H9 (cell line): ENCODE measurements around the gene SDR9C7. TPM values are rescaled to one million over a fixed set of nuclear protein-coding genes. Genes with fewer than 3 reads are reported as not detected.
"Not testable (repeated sequence)": the region's sequence is repeated elsewhere in the genome, so short reads cannot be mapped to it uniquely, and the experiment has no call there.

Source experiments
- DNase-seq: peaks from one replicate; pipeline ENCODE4 v3.0.0-alpha.2; 2017
- H2AFZ ChIP-seq: one replicate; pipeline ENCODE4 v1.6.1; 2013; ENCODE audit warnings: mild to moderate bottlenecking, low read length, control low read depth, moderate library complexity
- H2AK5ac ChIP-seq: 2 replicates; pipeline ENCODE4 v1.6.1; 2013; ENCODE audit warnings: low read length, control low read depth, mixed read lengths; ENCODE audit not compliant: insufficient read length
- H2BK120ac ChIP-seq: one replicate; pipeline ENCODE4 v1.6.1; 2013; ENCODE audit warnings: low read depth, mild to moderate bottlenecking, low read length, control low read depth, inconsistent platforms; ENCODE audit not compliant: poor library complexity, severe bottlenecking
- H2BK12ac ChIP-seq: 2 replicates; pipeline ENCODE4 v1.6.1; 2013; ENCODE audit warnings: low read length, control low read depth, mixed read lengths, low read depth; ENCODE audit not compliant: insufficient read length
- H2BK15ac ChIP-seq: 2 replicates; pipeline ENCODE4 v1.6.1; 2013; ENCODE audit warnings: low read depth, low read length, control low read depth
- H2BK20ac ChIP-seq: one replicate; pipeline ENCODE4 v1.6.1; 2013; ENCODE audit warnings: low read depth, mild to moderate bottlenecking, low read length, control low read depth, inconsistent platforms; ENCODE audit not compliant: poor library complexity, severe bottlenecking
- H2BK5ac ChIP-seq: 2 replicates; pipeline ENCODE4 v1.6.1; 2013; ENCODE audit warnings: low read length, control low read depth, mixed read lengths; ENCODE audit not compliant: insufficient read length
- H3K14ac ChIP-seq: 2 replicates; pipeline ENCODE4 v1.6.1; 2013; ENCODE audit warnings: low read length, control low read depth; ENCODE audit not compliant: insufficient read depth
- H3K18ac ChIP-seq: 2 replicates; pipeline ENCODE4 v1.6.1; 2013; ENCODE audit warnings: low read depth, mild to moderate bottlenecking, mixed read lengths, low read length, control low read depth; ENCODE audit not compliant: insufficient read length
- H3K23ac ChIP-seq: 2 replicates; pipeline ENCODE4 v1.6.1; 2013; ENCODE audit warnings: low read length, control low read depth, mixed read lengths, low read depth; ENCODE audit not compliant: insufficient read length
- H3K23me2 ChIP-seq: 2 replicates; pipeline ENCODE4 v1.6.1; 2013; ENCODE audit warnings: low read depth, mild to moderate bottlenecking, mixed read lengths, low read length, control low read depth; ENCODE audit not compliant: insufficient read length, poor library complexity, severe bottlenecking
- H3K27ac ChIP-seq: 2 replicates; pipeline ENCODE4 v1.5.1; 2013; ENCODE audit warnings: low read length, control low read depth, mixed read lengths, low read depth; ENCODE audit not compliant: insufficient read length
- H3K27me3 ChIP-seq: 2 replicates; pipeline ENCODE4 v1.6.1; 2013; ENCODE audit warnings: low read length, control low read depth, inconsistent platforms; ENCODE audit not compliant: insufficient read depth
- H3K4ac ChIP-seq: 2 replicates; pipeline ENCODE4 v1.6.1; 2013; ENCODE audit warnings: low read depth, mild to moderate bottlenecking, control low read depth, inconsistent platforms, low read length, moderate library complexity
- H3K4me1 ChIP-seq: 2 replicates; pipeline ENCODE4 v1.6.1; 2013; ENCODE audit warnings: low read length, control low read depth, inconsistent platforms; ENCODE audit not compliant: insufficient read depth
- H3K4me2 ChIP-seq: 2 replicates; pipeline ENCODE4 v1.6.1; 2013; ENCODE audit warnings: low read length, control low read depth, mixed read lengths; ENCODE audit not compliant: insufficient read length, insufficient read depth
- H3K56ac ChIP-seq: 2 replicates; pipeline ENCODE4 v1.6.1; 2013; ENCODE audit warnings: low read depth, mild to moderate bottlenecking, mixed read lengths, low read length, control low read depth; ENCODE audit not compliant: insufficient read length
- H3K79me1 ChIP-seq: 2 replicates; pipeline ENCODE4 v1.6.1; 2013; ENCODE audit warnings: low read depth, mild to moderate bottlenecking, moderate library complexity, low read length, control low read depth, inconsistent platforms; ENCODE audit not compliant: insufficient read depth, poor library complexity, severe bottlenecking
- H3K79me2 ChIP-seq: 2 replicates; pipeline ENCODE4 v1.6.1; 2013; ENCODE audit warnings: low read length, control low read depth, inconsistent platforms; ENCODE audit not compliant: insufficient read depth
- H3K9ac ChIP-seq: 2 replicates; pipeline ENCODE4 v1.6.1; 2013; ENCODE audit warnings: low read length, control low read depth, mixed read lengths; ENCODE audit not compliant: insufficient read length; ENCODE audit errors: extremely low read depth
- H3K9me3 ChIP-seq: one replicate; pipeline ENCODE4 v1.6.1; 2013; ENCODE audit warnings: low read depth, low read length, inconsistent platforms; ENCODE audit not compliant: control insufficient read depth
- H3T11ph ChIP-seq: one replicate; pipeline ENCODE4 v1.6.1; 2013; ENCODE audit warnings: mild to moderate bottlenecking, low read length, control low read depth, inconsistent platforms
- H4K20me1 ChIP-seq: one replicate; pipeline ENCODE4 v1.6.1; 2013; ENCODE audit not compliant: control insufficient read depth, insufficient read length, insufficient read depth
- H4K5ac ChIP-seq: 2 replicates; pipeline ENCODE4 v1.6.1; 2013; ENCODE audit warnings: low read depth, mild to moderate bottlenecking, mixed read lengths, low read length, control low read depth; ENCODE audit not compliant: insufficient read length
- H4K8ac ChIP-seq: replicated peaks from 2 replicates; pipeline ENCODE4 v1.6.1; 2013; ENCODE audit warnings: low read length, control low read depth, mixed read lengths, low read depth; ENCODE audit not compliant: insufficient read length
- H4K91ac ChIP-seq: 2 replicates; pipeline ENCODE4 v1.6.1; 2013; ENCODE audit warnings: low read depth, mild to moderate bottlenecking, moderate library complexity, mixed read lengths, low read length, control low read depth; ENCODE audit not compliant: insufficient read length
- H3K27ac Mint-ChIP-seq, 3 experiments: 2 replicates in 2 of 3; 3 replicates in 1 of 3; pipeline ENCODE4 v1.8.0; 2020 to 2021; ENCODE audit warnings: mixed read lengths in 3 of 3, mild to moderate bottlenecking in 1 of 3, moderate library complexity in 1 of 3
- H3K27me3 Mint-ChIP-seq: 2 replicates; pipeline ENCODE4 v1.8.0; 2021; ENCODE audit warnings: low read depth, mild to moderate bottlenecking, moderate library complexity, mixed read lengths
- H3K36me3 Mint-ChIP-seq, 3 experiments: 2 replicates in 2 of 3; 3 replicates in 1 of 3; pipeline ENCODE4 v1.8.0; 2020 to 2021; ENCODE audit warnings: low read depth in 3 of 3, mixed read lengths in 3 of 3; ENCODE audit not compliant: insufficient read depth in 1 of 3
- H3K4me1 Mint-ChIP-seq, 2 experiments: 2 replicates each; pipeline ENCODE4 v1.8.0; 2020; ENCODE audit warnings: mixed read lengths in 2 of 2
- H3K4me3 Mint-ChIP-seq, 2 experiments: 2 replicates in 1 of 2; 3 replicates in 1 of 2; pipeline ENCODE4 v1.8.0; 2020 to 2021; ENCODE audit warnings: mild to moderate bottlenecking in 2 of 2, mixed read lengths in 2 of 2, moderate library complexity in 1 of 2
- H3K9me3 Mint-ChIP-seq, 2 experiments: 2 replicates in 1 of 2; 3 replicates in 1 of 2; pipeline ENCODE4 v1.8.0; 2020; ENCODE audit warnings: mild to moderate bottlenecking in 2 of 2, mixed read lengths in 2 of 2, moderate library complexity in 1 of 2
- WGBS: extraction: QIAGEN DNeasy Blood & Tissue Kit; methylation state at CpG from one replicate; pipeline ENCODE4 v1.1.7; 2013; ENCODE audit warnings: missing lambda C conversion rate, low lambda C conversion rate, mixed read lengths; ENCODE audit not compliant: insufficient read length; ENCODE audit errors: extremely low coverage; 5-methylcytosine and 5-hydroxymethylcytosine counted together
- total RNA-seq: library from RNA; stranded (reverse); gene quantifications from 2 replicates; pipeline ENCODE4 v1.2.1, GENCODE V29; 2021
- TF ChIP-seq, protein P1 (sequence below): fragments of 200-600 bp; sonication (generic); conservative IDR thresholded peaks from 3 replicates; pipeline ENCODE4 v1.8.0; 2021; ENCODE audit warnings: antibody characterized with exemption, mild to moderate bottlenecking

SDR9C7 gene
- total RNA-seq, 1 experiment from 2014 or later, result not detected

DNA sequence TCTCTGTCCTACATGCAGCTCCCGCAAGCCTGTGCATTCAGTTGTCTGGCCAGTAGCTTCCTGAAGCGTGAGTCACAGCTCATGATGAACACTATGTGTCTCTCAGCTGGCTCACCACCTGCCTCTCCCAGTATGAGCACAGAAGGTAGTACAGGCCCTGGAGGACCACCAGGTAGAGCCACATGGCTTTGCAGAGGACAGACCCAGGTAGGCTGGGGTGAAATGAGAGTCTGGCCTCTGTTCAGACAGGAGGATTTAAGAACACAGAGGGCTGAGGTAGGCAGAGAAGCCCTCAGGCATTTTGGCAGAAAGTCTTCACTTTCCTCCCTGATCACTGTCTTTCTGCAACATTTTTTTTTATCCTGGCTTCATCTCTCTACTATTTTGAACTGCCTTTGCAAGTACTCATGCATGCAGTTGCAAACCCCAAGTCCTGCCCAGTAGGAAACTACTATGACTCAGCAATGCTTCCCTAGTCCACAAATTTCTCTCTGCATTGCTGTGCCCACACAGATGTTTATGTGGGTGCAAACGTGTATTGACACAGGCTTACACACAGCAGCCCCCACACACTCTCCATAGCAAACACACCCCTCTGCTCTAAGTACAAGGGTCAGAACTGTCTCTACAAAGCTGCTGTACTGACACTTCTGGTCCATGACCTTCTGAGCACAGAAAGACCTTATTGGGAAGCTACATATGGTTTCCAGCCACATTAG, 7.2 kb upstream of the SDR9C7 start:
- Histone ChIP-seq H3K9ac (no peak overlapping the region), H3K27me3 (no peaks in the 10 kb centered on the region), H2BK12ac (no peak overlapping the region), H3T11ph (no peak overlapping the region), H2BK120ac (no peak overlapping the region), H4K5ac (no peak overlapping the region), H2AK5ac (no peak overlapping the region), H3K23me2 (no peaks in the 10 kb centered on the region), H3K23ac (no peak overlapping the region), H4K91ac (no peak overlapping the region), H3K9me3 (no peaks in the 10 kb centered on the region), H4K20me1 (no peaks in the 10 kb centered on the region), H2AFZ (no peak overlapping the region), H3K56ac (no peak overlapping the region), H2BK15ac (no peak overlapping the region), H2BK5ac (no peak overlapping the region), H4K8ac (no peak overlapping the region), H3K4ac (no peak overlapping the region), H3K79me1 (no peaks in the 10 kb centered on the region), H3K27ac (no peak overlapping the region), H2BK20ac (no peak overlapping the region), H3K79me2 (no peaks in the 10 kb centered on the region), H3K18ac (no peak overlapping the region), H3K4me1 (no peaks in the 10 kb centered on the region), H3K4me2 (no peak overlapping the region), H3K14ac (no peak overlapping the region)
- Mint-ChIP-seq H3K27ac (peak overlapping the region in 1 of 3 experiments; percentile 44; a peak in 2 of 7 replicates), H3K9me3 (peaks cover 17 to 26% of the 10 kb centered on the region in 2 experiments), H3K36me3 (peaks cover 0 to 7% (median 2%) of the 10 kb centered on the region in 3 experiments; a peak in 5 of 7 replicates), H3K4me3 (no peak overlapping the region), H3K27me3 (peaks cover 13% of the 10 kb centered on the region), H3K4me1 (peaks cover 0 to 6% of the 10 kb centered on the region in 2 experiments; a peak in 2 of 4 replicates)
- WGBS, result no CpG with 5 or more reads among the region's 3 CpGs
- DNase-seq, result peak; percentile 33
- TF ChIP-seq, protein P1, sequence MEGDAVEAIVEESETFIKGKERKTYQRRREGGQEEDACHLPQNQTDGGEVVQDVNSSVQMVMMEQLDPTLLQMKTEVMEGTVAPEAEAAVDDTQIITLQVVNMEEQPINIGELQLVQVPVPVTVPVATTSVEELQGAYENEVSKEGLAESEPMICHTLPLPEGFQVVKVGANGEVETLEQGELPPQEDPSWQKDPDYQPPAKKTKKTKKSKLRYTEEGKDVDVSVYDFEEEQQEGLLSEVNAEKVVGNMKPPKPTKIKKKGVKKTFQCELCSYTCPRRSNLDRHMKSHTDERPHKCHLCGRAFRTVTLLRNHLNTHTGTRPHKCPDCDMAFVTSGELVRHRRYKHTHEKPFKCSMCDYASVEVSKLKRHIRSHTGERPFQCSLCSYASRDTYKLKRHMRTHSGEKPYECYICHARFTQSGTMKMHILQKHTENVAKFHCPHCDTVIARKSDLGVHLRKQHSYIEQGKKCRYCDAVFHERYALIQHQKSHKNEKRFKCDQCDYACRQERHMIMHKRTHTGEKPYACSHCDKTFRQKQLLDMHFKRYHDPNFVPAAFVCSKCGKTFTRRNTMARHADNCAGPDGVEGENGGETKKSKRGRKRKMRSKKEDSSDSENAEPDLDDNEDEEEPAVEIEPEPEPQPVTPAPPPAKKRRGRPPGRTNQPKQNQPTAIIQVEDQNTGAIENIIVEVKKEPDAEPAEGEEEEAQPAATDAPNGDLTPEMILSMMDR, result no peak

DNA sequence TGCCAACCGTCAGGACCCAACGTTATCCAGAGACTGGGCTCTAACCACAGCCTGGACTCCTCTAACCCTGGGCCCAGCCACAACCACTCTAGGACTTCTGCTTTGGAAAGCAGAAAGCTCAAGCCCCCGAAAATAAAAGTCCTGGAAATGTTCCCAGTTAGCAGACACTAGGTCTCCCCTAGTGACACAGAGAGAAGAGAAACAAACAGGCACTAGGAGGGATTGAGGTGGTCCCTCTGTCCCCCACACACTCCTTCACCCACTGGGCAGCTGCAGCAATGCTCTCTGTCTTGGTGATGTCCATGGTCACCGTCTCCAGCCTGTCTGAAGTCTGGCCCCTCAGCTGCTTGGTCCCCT, 6.7 kb upstream of the SDR9C7 start:
- H2BK120ac ChIP-seq, H3K4me1 Mint-ChIP-seq, H3T11ph ChIP-seq, H3K27me3 ChIP-seq, H2BK5ac ChIP-seq, H3K79me1 ChIP-seq, H4K8ac ChIP-seq, H4K5ac ChIP-seq, H3K18ac ChIP-seq, H2AFZ ChIP-seq, H3K27ac Mint-ChIP-seq, H3K4me2 ChIP-seq, H3K4me1 ChIP-seq, H3K27ac ChIP-seq, H2BK12ac ChIP-seq, H3K9me3 ChIP-seq, H3K23me2 ChIP-seq, H3K14ac ChIP-seq, H3K4me3 Mint-ChIP-seq, H3K23ac ChIP-seq, H2BK15ac ChIP-seq, DNase-seq, H3K9ac ChIP-seq, H3K4ac ChIP-seq, H3K56ac ChIP-seq, H3K36me3 Mint-ChIP-seq, H4K91ac ChIP-seq, H2BK20ac ChIP-seq, H2AK5ac ChIP-seq, H4K20me1 ChIP-seq, H3K79me2 ChIP-seq: not testable (repeated sequence)
- peaks cover 18% of the 10 kb centered on the region for H3K27me3 Mint-ChIP-seq
- WGBS, result no CpG with 5 or more reads among the region's 4 CpGs
- peaks cover 16 to 26% of the 10 kb centered on the region in 2 experiments for H3K9me3 Mint-ChIP-seq
